Measurements from ENCODE around the gene P2RX4. TPM values are rescaled to one million over a fixed set of nuclear protein-coding genes. Genes with fewer than 3 reads are reported as not detected.
"Not testable (repeated sequence)": the region's sequence is repeated elsewhere in the genome, so short reads cannot be mapped to it uniquely, and the experiment has no call there.

Gene P2RX4
- total RNA-seq, 1 experiment from 2014 or later: 8.1 TPM

- BruUV-seq (replicated peaks); H3K36me3 Mint-ChIP-seq (ENCODE audit: insufficient read depth, unreplicated experiment); H3K27me3 Mint-ChIP-seq (ENCODE audit: insufficient read depth, unreplicated experiment); H3K27ac Mint-ChIP-seq (ENCODE audit: low read depth, unreplicated experiment); H3K9me3 Mint-ChIP-seq (ENCODE audit: unreplicated experiment); H3K4me3 Mint-ChIP-seq (ENCODE audit: unreplicated experiment); H3K4me1 Mint-ChIP-seq (ENCODE audit: insufficient read depth, unreplicated experiment): not testable (repeated sequence)
- TF ChIP-seq, protein P1, sequence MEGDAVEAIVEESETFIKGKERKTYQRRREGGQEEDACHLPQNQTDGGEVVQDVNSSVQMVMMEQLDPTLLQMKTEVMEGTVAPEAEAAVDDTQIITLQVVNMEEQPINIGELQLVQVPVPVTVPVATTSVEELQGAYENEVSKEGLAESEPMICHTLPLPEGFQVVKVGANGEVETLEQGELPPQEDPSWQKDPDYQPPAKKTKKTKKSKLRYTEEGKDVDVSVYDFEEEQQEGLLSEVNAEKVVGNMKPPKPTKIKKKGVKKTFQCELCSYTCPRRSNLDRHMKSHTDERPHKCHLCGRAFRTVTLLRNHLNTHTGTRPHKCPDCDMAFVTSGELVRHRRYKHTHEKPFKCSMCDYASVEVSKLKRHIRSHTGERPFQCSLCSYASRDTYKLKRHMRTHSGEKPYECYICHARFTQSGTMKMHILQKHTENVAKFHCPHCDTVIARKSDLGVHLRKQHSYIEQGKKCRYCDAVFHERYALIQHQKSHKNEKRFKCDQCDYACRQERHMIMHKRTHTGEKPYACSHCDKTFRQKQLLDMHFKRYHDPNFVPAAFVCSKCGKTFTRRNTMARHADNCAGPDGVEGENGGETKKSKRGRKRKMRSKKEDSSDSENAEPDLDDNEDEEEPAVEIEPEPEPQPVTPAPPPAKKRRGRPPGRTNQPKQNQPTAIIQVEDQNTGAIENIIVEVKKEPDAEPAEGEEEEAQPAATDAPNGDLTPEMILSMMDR (IDR thresholded peaks at IDR 0.05; ENCODE audit: unreplicated experiment): peak; percentile 68
- ChIA-PET CTCF (interaction anchor here (0.7 to 1.6 kb wide), 9 partner anchors 13 to 297 kb away, joined by 3 to 5 read pairs (median 3); partner anchors contain the start of gene ANAPC5), POLR2A (interaction anchor here (0.6 to 1.7 kb wide), 2 partner anchors 12 to 33 kb away, joined by 4 read pairs; no protein-coding TSS in a partner anchor)
- DNase-seq (ENCODE audit: unreplicated experiment): peak; percentile 80
- intact Hi-C loops (cut with micrococcal nuclease): loop anchor here (2.0 kb wide), 1 partner anchor 169 kb away; no protein-coding TSS in a partner anchor
These were observed 20.1 kb downstream of the P2RX4 start for GRCh38 chr12:121229826-121230537.

- no peak overlapping the region for H3K4me3 Mint-ChIP-seq (ENCODE audit: unreplicated experiment)
- POLR2A ChIA-PET: interaction anchor here (1.7 kb wide), 1 partner anchor 13 kb away, joined by 4 read pairs; no protein-coding TSS in a partner anchor
- no TSS peak for BruUV-seq (replicated peaks)
- no peak overlapping the region for H3K27ac Mint-ChIP-seq (ENCODE audit: low read depth, unreplicated experiment)
- no peaks in the 10 kb centered on the region for H3K4me1 Mint-ChIP-seq (ENCODE audit: insufficient read depth, unreplicated experiment)
- H3K27me3 Mint-ChIP-seq (ENCODE audit: insufficient read depth, unreplicated experiment): no peaks in the 10 kb centered on the region
- no peaks in the 10 kb centered on the region for H3K36me3 Mint-ChIP-seq (ENCODE audit: insufficient read depth, unreplicated experiment)
- TF ChIP-seq, protein P1 (IDR thresholded peaks at IDR 0.05; ENCODE audit: unreplicated experiment): no peak
- intact Hi-C loops (cut with micrococcal nuclease): loop anchor here (2.0 kb wide), 1 partner anchor 170 kb away; no protein-coding TSS in a partner anchor
- DNase-seq (ENCODE audit: unreplicated experiment): no peak
- no peaks in the 10 kb centered on the region for H3K9me3 Mint-ChIP-seq (ENCODE audit: unreplicated experiment)
- CTCF ChIA-PET: interaction anchor here (0.7 to 1.5 kb wide), 5 partner anchors 9 to 297 kb away, joined by 3 to 4 read pairs (median 4); partner anchors contain the start of gene ANAPC5
These were observed 20.6 kb downstream of the P2RX4 start for GRCh38 chr12:121230538-121230907.

GRCh38 chr12:121232163-121232562 is 22.2 kb downstream of the P2RX4 start:
- Mint-ChIP-seq H3K4me3 (ENCODE audit: unreplicated experiment) (no peak overlapping the region), H3K27me3 (ENCODE audit: insufficient read depth, unreplicated experiment) (no peaks in the 10 kb centered on the region), H3K4me1 (ENCODE audit: insufficient read depth, unreplicated experiment) (no peaks in the 10 kb centered on the region), H3K9me3 (ENCODE audit: unreplicated experiment) (no peaks in the 10 kb centered on the region), H3K36me3 (ENCODE audit: insufficient read depth, unreplicated experiment) (peaks cover 5% of the 10 kb centered on the region), H3K27ac (ENCODE audit: low read depth, unreplicated experiment) (no peak overlapping the region)
- BruUV-seq (replicated peaks): no TSS peak
- POLR2A ChIA-PET: no interaction called here
- intact Hi-C loops (cut with micrococcal nuclease): no loop called here
- CTCF ChIA-PET: no interaction called here
- TF ChIP-seq, protein P1 (IDR thresholded peaks at IDR 0.05; ENCODE audit: unreplicated experiment): no peak
- DNase-seq (ENCODE audit: unreplicated experiment): no peak

- BruUV-seq (replicated peaks): no TSS peak
- no peak for DNase-seq (ENCODE audit: unreplicated experiment)
- Mint-ChIP-seq H3K36me3 (ENCODE audit: insufficient read depth, unreplicated experiment) (peaks cover 5% of the 10 kb centered on the region), H3K9me3 (ENCODE audit: unreplicated experiment) (no peaks in the 10 kb centered on the region), H3K27ac (ENCODE audit: low read depth, unreplicated experiment) (no peak overlapping the region), H3K27me3 (ENCODE audit: insufficient read depth, unreplicated experiment) (no peaks in the 10 kb centered on the region), H3K4me1 (ENCODE audit: insufficient read depth, unreplicated experiment) (no peaks in the 10 kb centered on the region), H3K4me3 (ENCODE audit: unreplicated experiment) (no peak overlapping the region)
- TF ChIP-seq, protein P1 (IDR thresholded peaks at IDR 0.05; ENCODE audit: unreplicated experiment): no peak
- CTCF ChIA-PET: no interaction called here
- intact Hi-C loops (cut with micrococcal nuclease): no loop called here
- POLR2A ChIA-PET: no interaction called here
These were observed 23.2 kb downstream of the P2RX4 start for GRCh38 chr12:121232977-121233627.
